GM19468 (cell line): ENCODE measurements around the gene MCM3AP.
"Not testable (repeated sequence)": the region's sequence is repeated elsewhere in the genome, so short reads cannot be mapped to it uniquely, and the experiment has no call there.

Experiments used
- ATAC-seq: cut with Tn5 transposase; IDR thresholded peaks from one replicate; pipeline ENCODE4 v1.9.1; 2021; ENCODE audit warnings: mild to moderate bottlenecking, moderate library complexity, moderate number of reproducible peaks; ENCODE audit not compliant: unreplicated experiment; ENCODE audit errors: extremely low read depth

Gene MCM3AP

DNA sequence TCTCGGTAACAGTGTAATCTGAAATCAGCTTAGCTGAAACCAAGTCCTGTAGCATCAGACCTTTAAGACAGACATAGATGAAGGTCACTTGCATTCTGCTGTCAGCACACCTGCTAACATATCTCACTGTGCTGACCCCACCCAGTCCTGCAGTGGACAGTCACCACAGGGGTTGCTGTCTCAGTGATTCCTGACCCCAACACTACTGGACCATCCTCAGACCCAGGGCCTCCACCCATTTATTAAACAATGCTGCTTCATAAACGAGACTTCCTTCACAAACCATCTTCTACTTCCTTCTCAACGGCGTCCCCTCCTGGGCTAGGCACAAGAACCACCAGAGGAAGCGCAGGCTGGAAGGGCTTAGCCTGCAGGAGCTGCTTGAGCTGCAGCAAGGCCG, 39.1 kb downstream of the MCM3AP start:
- no peak for ATAC-seq

DNA sequence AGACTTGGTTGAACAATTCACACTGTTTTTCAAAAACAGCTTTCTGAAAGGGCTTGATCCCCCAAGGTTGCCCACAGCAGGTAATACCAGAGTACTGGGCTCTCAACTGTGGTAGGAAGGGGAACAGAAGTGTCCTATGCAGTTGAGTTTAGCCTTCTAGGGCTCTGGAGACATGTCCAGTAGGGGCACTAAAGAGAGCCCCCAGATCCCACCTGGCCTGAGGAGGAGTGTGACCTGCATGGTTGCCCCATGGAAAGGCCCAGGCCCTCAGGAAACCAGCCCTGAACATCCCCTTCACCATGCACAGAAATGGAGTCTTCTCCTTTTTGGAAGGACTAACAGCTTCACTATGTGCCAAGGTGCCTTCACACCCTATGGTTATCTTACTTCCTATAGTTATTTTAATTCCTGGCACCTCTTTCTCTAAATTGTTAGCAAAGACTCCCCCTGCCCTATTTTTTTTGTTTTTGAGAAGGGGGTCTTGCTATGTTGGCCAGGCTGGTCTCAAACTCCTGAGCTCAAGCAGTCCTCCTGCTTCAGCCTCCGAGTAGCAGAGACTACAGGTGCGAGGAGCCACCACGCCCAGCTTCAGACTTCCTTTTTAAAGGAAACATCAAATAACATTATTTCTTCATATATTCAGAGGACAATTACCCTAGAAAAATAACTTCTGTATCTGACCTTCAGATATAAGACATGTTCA, 40.0 kb downstream of the MCM3AP start:
- no peak for ATAC-seq

DNA sequence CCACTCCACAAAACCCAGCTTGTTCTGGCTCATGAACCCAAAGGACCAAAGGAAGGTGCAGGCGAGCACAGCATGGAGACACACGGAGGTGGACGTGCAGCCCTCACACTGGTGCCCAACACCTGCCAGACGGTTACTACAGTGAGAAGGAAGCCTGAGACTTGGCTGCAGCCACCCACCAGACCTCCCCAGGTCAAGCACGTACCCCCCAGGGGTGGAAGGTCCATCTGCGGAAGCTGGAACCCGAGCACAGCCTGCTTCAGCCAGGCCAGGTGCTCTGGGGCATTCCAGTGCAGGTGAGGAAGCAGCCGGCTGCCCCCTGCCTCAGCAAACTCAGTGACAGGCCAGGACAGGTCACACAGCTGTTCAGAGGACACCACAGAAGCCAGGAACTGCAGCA, 40.8 kb downstream of the MCM3AP start:
- no peak for ATAC-seq

DNA sequence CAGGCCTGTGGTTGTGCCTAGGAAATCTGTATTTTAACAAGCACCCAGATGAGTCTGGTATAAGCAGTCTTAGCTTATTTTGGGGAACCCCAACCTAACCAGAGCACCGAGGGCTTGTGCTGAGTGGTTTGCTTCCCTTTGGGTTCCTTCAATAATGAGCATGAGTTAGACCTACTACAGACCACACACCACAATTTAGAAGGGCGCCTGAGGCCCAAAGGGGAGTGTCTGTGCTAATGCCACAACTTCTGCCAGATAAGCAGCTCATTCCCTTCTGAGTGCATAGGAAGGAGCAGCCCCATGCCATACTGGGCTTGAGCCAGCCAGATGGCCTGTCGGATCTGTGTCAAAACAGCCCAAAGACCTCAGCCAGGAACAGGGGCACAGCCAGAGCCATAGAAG, 41.5 kb downstream of the MCM3AP start:
- ATAC-seq, result no peak

DNA sequence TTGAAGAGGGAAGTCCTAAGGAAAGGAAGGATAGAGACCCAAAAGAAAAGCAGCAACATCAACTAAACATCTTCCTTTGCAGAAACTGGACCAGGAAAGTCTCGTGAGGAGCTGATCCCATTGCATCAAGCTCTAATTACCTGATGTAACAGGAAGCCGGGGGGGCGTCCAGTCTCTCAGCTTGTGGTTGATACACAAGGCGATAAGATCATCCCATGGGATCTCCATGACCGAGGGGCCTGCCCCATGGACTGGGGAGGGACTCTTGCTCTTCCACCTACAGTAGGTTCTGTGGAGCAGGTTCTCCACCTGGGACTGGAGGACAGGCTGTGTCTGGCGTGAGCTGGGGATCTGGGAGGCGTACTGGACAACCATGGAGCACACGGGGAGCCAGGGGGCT, 42.1 kb downstream of the MCM3AP start:
- ATAC-seq, result no peak

DNA sequence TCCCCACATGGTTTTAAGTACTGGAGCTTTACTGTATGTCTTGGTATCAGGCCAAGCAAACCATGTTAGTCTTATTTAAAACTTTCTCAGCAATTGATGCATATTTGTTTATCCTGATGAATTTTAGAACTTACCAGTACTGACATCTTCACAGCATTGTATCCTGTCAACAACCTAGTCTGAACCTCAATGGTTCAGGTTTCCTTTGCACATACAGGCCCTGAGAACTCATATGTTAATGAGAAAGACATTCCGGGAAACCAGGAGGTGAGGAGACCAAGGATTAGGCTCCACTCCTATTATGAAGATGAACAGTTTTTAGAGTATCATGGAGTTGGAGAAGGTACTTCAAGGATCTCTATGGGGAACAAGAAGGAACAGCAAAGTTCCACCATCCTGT, 43.8 kb downstream of the MCM3AP start:
- not testable (repeated sequence) for ATAC-seq

DNA sequence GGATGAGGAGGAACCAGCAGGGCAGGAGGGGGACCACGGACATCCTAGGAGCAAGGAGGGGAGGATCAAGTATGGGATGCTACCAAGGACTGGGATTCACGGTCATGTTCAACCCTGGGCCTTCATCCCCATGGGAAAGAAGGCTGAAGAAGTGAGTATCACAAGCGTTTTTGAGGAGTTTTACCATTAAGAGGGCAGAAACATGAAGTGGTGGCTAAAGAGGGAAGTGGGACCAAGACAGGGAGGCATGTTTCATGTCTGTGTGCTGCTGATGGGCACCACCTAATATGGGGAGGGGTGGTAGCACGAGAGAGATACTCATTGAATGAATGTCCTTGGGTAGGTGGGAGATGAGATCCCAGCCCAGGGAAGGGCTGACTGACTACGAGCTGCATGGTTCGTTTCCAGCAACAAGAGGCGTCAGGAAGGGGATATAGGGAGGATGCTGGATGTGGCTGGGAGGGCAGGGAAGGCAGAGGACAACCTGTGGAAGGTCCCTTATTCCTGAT, 45.5 kb downstream of the MCM3AP start:
- no peak for ATAC-seq

DNA sequence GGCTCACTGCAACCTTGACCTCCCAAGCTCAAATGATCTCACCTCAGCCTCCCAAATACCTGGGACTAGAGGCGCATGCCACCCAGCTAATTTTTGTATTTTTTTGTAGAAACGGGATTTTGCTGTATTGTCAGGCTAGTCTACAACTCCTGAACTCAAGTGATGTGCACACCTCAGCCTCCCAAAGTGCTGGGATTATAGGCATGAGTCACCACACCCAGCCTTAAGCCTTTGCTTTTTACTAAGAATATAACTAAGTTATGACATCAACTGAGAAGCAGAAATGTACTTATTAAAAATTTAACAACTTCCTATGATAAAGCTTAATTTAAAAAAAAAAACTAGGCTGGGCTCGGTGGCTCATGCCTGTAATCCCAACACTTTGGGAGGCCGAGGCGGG, 47.9 kb downstream of the MCM3AP start:
- ATAC-seq, result no peak

DNA sequence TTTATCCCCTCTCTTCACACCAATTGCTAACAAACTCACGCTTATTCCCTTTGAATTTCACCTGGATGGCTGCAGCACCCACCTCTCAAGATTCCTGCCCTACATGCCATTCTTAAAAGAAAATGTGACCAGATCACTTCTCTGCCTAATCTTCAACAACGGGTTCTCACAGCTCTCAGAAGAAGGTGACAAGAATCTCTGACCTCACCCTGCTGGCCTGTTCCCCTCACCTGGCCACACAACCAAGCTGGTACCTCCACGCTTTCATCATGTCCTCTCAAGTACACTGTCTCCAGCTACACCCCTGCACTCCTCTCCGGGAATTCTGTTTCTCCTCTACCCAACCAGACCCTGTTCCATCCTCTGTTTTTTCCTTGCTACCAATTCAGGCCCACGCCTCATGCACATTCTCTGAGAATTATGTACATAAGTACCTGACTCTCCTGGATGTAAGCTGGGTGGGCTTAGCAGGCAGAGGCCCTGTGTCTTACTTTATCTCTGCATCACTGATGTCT, 50.9 kb downstream of the MCM3AP start:
- no peak for ATAC-seq

DNA sequence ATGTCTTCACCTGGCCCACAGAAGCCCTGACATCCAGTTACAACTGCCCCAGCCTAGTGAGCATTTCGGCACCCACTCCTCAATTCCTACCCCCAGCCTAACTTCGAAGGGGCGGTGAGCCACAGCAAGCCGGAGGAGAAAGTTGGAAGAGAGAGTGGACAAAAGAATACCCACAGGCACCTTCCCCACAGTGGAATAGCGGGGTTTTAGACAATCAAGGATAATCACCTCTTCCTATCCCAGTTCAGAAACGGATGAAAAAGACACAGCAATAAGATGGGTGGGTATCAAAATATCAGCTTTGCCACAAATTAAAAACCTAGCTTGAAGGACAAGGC, 55.5 kb downstream of the MCM3AP start:
- ATAC-seq, result no peak

DNA sequence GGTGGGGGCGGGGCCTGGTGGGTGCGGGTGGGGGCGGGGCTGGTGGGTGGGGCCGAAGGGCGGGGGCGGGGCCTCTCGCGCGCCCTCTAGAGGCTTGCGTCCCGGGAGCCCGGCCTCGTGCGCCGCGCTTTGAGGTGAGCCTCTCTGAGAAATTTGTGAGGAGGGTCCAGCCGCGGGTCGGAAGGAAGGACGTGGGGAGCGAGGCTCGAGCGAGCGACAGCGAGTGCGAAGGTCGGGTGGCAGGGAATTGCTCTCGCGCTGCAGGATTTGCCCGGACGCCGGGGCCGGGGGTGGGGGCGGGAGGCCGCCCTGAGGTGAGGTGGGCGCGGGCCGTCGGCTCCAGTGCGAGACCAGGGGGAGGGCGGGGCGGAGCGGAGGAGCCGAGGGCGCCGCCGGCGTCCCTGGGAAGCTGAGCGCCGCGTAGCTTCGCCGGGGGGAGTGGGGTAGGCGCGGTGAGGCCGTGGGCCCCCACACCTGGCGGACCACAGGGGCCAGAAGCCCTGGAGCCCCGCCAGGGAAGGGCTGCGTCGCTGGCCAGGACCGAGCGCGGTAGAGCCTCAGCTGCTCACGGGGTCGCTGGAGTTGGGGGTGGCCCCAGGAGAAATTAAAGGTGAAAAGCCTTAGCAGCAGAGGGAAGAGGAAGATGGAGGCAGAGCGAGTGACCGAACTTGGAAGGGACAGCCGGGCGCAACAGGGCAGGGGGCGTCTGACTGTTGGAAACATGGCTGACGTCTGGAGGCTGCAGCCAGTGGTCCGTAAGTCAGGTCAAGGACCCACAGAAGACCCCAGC, 56.1 kb downstream of the MCM3AP start:
- ATAC-seq, result no peak

DNA sequence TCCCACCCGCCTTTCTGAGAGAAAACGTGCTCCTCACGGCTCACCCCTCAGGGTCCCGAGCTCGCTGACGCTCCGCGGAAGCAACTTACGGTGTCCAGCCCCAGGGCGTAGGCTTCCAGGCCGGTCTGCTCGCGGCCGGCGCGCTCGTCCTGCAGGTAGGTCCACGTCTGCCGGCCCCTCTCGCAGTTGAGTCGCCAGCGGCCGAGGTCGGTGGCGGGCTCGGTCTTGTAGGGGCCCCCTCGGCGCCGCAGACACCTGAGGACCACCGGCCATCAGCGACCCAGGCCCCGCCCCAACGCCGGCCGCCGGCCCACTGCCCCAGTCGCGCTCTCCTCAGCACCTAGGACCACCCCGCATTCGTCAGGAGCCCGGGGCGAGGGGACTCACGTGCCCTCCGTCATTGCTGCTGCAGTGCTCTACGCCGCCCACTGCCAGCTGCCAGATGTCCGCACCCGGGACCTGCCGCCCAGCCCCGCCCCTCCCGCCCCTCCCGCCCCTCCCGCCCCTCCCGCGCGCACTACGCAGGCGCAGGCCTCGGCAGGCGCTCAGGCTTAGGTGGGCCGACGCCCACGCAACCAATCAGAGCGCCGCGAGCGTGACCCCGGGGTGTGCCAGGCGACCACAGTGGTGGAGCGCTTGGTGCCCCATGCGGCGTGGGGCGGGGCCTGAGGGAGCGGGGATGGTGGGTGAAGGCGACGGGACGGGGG, 56.9 kb downstream of the MCM3AP start, which contains the start of gene LSS:
Gene LSS (minus strand): TSS at position 430 of the 707 bp plus-strand sequence. CDS start 29 bp downstream, at position 401.
- ATAC-seq, result peak; percentile 70

DNA sequence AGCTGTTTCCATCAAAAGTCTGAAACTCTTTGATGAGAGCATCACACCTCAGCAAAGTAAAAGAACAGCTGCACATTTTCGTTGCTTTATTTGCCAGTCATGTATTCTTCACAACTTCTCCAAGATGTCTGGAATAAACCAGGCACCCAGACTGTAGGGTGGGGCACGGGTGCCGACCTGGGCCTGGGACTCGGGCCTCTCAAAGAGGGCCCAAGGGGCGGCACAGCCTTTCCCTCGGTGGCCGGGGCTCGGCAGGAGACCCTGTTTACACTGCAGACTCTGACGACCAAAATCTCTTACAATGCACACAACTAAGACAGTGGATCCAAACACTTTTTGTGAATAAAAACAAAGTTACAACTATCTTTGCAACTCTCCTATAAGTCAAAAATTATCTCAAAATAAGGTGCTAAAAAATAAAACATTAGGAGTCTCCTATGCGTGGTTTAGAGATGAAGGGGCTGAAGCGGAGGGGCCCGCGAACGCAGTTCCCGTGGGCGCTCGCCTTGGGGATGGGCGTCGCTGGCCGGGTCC, 57.5 kb downstream of the MCM3AP start:
- no peak for ATAC-seq

DNA sequence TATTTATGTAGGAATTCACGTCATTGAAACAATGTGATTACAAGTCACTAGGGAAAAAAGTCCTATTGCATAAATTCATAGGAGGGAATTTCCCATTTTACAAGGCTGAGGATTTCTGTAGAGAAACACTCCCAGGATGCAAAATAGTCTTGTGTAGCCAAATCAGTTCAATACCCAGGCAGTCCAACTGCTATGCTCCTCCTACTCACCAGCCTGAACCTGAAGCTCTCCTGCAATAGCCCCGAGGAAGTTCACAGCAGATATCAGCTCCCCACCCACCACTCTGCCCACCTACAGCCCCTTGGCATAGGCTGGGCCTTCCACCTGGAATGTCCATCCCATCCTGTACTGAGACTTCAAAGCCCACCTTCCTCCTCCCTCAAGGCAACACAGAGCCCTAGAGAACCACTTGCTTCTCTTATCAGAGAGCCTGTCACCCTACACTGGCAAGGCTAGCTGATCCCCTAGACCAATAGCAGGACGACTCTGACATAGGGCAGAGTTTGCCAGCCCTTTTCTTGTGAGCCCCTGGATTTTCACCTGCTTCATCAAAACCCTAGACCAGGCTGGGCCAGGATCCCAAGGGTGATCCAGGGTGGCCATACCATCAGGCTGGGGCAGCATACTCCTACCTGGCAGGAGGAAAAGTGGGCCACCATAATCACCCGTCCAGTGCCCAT, 58.4 kb downstream of the MCM3AP start:
- no peak for ATAC-seq

DNA sequence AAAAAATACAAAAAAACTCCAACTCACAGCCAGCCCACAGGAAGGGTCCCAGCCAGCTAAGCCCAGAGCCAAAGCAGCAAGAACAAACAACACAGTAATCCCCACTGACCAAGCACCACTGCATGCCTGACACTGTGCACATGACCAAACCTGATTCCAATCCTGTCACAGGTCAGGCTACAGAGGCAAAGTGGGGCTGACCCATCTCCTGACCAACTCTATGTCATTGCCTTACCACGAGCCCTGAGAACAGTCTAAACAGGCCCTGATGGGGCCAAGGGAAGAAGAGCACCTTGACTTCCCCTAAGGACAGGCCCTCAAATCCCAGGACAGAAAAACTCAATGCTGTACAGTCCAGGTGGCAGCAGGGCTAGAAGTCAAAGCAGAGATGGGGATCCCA, 59.3 kb downstream of the MCM3AP start:
- ATAC-seq, result no peak

DNA sequence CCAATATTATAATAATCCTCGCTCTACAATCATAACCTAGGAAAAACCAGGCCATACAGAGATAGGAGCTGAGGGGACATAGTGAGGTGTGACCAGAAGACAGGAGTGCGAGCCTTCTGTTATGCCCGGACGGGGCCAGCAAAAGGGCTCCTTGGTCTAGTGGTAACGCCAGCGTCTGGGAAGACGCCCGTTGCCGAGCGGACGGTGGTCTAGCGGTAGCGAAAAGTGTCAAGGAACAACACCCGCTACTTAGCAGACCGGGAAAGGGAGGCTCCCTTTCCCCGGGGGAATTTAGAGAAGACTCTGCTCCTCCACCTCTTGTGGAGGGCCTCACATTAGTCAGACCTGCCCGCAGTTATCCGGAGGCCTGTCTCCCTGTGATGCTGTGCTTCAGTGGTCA, 61.8 kb downstream of the MCM3AP start:
- not testable (repeated sequence) for ATAC-seq

DNA sequence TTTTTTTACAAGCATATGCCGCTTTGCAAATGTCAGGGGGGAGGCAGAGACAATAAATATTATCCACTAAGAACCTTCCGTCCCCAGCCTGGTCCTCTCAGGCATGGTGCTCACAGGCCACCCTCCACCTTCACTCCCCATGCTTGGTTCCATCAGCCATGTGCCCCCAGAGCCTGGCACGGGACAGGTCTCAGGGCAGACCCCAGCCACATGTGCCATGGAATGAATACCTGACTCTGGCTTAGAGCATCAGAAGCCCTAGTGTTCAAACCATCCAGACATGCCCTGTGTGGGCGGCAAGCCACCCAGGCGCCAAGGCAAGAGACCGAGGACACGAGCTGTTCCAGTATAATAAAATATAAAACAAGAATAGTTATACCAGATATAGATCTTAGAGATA, 62.2 kb downstream of the MCM3AP start:
- ATAC-seq, result no peak

DNA sequence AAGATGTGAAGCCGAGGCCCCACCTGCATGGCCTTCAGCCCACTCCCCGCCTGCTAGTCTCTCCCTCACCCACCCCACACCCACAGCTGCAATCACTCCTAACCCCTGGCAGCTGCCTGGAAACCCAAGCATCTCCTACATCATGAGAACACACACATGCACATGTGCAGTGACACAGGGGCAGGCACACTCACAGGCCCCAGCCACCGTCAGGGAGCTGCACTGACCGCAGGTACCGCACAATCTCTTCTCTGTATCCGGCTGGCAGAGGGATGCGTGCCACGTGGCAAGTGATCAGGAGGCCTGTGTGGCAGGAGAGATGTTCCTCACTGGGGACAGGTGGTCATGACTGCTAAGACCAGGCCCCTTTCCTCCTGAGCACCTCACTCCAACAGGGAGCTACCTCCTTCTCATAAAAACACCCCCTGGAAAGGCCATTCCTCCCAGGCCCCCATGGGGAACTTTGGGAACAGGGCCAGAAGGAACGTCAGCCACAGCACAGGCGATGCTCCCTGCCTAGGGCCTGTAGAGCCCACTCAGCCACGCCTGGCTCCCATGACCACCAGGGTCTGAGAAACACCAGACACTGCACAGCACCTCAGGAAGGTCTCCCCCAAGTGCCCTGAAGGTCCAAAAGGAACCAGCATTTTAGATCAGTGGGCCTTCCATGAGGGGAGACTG, 62.8 kb downstream of the MCM3AP start:
- ATAC-seq, result no peak

DNA sequence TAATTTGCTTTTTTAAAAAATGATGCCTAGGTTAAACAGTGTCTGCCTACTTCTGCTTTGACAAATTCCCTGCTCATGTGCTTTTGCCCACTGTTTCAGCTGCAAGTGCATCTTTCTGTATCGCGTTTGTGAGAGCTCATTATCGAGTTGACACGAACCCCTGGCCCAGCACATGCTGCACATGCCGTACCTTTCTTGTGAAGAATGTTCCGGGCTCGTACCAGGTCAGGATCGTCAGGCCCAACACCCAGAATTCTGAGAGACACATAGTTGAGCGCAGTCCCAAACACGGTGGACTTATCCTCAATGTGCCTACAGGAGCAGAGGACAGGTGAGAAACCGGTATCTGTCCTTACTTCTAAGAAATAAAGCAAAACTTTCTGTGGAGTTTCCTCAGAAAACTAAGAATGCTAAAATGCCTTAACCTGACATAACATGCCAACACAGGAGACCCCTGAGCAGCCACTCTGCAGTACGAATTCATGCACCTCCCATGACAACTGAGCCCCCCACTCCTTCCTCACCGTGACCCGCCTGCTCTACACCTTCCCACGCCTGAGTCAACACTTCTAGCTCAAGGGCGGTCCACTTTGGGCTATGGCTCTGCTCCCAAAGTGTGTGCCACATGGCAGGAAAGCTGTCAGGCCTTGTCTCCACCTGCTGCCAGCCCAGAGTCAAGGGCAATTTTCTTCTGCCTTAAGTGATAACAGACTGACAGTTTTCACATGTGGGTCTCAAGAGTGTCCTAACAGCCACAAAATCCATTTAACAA, 63.6 kb downstream of the MCM3AP start:
- no peak for ATAC-seq
